ENCODE measurements around the gene PRG3.

- TF ChIP-seq CTCF (IDR thresholded peaks at IDR 0.05) (no peak), POLR2A (IDR thresholded peaks at IDR 0.05) (no peak)
Observed at GRCh38 chr11:57376095-57377090, 4.6 kb downstream of the PRG3 start.
